GM18526 (cell line): ENCODE measurements around the gene TMEM86B.

Experiments
- POLR2A ChIP-seq: IDR thresholded peaks from 3 replicates; pipeline ENCODE4 v1.6.1; 2011; ENCODE audit not compliant: insufficient read length; ENCODE audit errors: extremely low read depth

The TMEM86B gene

DNA sequence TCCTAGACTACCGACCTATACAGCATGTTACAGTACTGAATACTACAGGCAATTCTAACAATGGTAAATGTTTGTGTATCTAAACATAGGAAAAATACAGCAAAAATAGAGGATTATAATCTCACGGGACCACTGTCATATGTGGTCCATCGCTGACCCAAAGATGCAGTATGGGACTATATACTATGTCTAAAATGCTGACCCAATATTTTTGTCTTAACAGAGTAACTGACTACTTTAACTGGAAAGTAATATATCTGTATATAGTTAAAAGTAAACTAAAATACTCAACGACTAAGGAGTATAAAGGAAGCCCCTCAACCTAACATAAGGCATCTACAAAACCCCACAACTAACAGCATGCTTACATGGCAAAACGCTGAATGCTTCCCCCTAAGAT, 4.4 kb upstream of the TMEM86B start:
- TF ChIP-seq POLR2A: no peak

GRCh38 chr19:55232286-55232602, 3.7 kb upstream of the TMEM86B start:
- TF ChIP-seq POLR2A: no peak

- TF ChIP-seq POLR2A: no peak
These were observed 3.1 kb upstream of the TMEM86B start for GRCh38 chr19:55231391-55232285.

DNA sequence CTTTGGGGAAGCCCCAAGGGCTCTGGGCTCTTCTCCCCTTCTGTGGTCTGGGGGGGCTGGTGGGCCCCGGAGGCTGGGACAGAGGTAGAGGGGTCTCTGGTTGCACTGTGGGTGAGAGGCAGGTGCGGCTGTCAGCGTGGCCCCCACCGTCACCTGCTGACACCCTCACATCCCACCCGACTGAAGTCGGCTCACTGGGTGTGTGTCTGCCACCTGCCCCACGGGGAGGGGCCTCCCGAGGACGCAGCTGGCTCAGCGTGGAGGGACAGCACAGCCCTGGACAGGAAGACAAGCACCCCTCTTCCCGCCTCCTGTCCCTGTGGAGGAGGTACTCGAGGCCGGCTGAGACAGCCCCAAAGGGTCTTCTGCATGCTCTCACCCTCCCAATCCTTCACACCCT, 2.2 kb upstream of the TMEM86B start:
- no peak for TF ChIP-seq POLR2A

GRCh38 chr19:55230329-55230728, 1.8 kb upstream of the TMEM86B start:
- TF ChIP-seq POLR2A: no peak

GRCh38 chr19:55229789-55230182, 1.2 kb upstream of the TMEM86B start:
- no peak for TF ChIP-seq POLR2A

DNA sequence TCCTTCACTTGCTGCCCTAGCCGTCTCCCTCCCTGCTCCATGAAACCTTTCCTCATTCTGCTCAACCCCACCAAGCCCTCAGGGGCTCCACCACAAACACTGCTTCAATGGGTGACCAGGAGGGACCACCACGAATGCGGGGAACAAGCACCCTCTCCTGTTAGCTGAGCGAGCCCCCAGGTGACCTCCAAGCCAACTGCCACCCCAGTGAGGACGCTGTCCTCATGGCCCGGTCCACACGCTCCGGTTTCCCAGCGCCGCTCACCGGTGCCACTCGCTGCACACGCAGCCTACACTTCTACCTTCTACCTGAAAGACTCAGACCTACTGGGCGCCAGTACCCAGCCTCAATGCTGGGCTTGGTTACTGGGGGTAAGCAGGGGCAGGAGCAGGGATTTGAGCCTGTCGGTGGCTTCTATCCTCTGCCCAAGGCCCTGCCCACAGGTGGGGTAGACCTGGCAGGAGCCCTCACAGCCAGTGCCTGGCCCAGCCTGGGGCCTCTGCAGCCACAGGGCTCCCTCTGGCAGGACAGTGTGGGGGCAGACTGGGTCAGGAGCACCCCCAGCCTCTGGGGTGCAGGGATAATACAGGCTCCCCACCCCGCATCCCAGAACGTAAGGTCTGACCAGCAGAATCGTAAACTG, 704 bp upstream of the TMEM86B start:
- no peak for TF ChIP-seq POLR2A

- TF ChIP-seq POLR2A: no peak
These were observed 560 bp downstream of the TMEM86B start for GRCh38 chr19:55228015-55228391.

GRCh38 chr19:55227241-55228014, 1.1 kb downstream of the TMEM86B start:
- TF ChIP-seq POLR2A: no peak

DNA sequence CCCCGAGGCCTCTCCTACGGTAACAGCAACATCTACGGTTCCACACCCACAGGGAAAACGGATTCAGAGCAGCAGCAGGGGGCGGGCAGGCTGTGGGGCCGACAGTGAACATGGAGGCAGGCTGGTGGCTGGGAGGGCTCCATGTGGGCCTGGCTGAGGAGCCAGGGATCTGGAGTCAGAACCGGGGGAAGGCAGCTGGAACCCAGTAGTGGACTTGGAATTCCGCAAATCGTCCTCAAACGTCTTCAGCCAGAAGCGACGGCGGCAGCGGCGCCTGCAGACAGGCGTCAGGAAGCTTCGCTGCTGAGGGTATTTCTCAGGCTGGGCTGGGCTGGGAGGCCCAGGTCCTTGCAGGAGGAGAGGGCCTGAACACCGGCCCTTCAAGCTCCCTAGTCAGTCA, 1.8 kb downstream of the TMEM86B start:
- TF ChIP-seq POLR2A: no peak

DNA sequence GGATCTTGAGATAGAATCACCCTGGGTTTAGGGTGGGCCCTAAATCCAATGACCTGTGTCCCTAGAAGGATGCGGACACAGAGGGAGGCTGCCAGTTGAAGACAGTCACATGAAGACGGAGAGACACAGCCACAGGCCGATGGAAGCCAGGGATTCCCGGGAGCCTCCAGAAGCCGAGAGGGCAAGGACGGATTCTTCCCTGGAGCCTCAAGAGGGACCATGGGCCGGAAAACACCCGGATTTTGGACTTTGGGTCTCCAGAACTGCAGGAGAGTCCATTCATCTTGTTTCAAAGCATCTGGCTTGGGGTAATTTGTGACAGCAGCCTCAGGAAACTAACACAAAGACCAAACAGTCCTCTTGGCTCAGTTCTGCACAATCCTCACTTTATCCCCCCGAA, 2.3 kb downstream of the TMEM86B start:
- TF ChIP-seq POLR2A: no peak

DNA sequence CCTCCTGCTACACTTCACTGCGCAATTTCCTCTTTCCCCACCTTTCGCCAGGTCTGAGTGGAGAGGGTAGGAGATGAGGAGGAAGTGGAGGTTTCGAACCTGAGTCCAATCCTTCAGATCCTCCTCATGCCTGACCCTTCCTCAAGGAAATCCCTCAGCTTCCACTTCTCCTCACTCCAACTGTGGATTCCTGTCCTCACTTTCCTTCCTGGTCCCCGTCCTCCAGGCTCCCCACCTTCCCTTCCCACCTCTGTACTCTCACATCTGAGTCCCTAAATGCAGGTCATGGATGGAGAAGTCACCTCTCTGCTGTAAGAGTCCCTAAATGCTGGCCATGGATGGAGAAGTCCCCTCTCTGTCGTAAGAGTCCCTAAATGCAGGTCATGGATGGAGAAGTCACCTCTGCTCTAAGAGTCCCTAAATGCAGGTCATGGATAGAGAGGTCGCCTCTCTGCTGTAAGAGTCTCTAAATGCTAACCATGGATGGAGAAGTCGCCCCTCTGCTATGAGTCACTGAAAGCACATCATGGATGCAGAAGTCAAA, 3.1 kb downstream of the TMEM86B start:
- TF ChIP-seq POLR2A: no peak

DNA sequence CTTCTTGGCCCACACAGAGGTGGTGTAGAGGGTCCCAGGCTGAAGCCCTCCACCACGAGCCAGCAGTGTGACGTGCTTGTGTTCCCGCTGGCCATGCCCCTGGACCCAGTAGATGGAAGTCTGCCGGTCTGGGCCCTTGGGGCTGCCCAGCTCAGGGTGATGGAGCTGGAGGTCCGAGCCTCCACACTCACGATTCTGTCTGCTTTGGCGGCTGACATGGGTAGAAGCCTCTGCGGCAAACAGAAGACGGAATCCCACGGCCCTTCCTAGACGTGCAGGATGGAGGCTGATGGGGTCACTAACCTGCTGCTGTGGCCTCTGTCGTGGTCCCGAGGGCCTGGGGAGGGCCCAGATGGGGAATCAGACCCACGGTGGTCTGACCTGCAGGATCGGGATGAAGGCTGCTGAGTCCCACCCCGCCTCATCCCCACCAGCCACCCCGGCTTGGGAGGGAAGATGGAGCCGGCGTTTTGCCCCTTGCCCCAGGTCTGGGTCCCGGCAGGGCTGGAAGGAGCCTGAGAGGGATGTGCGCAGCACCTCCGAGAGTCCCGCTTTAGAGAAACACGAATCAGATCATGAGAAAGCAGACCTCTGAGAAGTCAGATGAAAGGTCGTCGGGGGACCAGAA, 4.4 kb downstream of the TMEM86B start:
- TF ChIP-seq POLR2A: no peak

DNA sequence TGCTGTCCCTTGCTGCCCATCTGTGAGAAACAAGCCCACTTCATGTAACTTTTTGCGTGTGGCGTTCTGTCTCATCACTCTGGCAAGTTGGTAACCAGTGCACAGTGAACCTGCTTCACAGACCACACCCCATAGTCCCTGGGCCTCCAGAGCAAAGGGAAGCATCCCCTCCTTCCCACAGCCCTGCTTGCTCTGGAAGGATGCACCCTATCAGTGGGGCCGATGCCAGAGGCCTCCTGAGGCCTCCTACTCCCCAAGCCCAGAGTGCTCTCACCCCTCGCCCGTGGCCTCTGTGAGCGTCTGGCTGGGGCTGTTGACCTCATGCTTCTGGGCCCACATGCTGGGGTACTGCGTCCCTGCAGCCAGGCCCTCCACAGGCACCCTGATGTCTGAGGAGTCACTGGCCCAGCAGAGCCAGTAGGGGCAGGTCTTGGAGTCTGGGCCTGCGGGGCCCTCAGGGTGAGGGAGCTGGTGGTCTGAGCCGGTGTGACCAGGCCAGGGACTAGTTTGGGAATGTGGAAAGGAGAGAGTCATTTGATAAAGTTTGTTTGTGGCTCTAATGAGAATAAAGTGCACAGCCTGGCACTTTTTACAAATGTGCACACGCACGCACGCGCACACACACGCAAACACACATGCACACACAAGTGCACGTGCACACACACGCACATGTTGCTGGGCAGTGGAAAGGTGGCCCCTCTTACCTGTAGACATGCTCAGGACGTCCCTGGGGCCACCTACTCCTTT, 5.1 kb downstream of the TMEM86B start:
- TF ChIP-seq POLR2A: no peak

DNA sequence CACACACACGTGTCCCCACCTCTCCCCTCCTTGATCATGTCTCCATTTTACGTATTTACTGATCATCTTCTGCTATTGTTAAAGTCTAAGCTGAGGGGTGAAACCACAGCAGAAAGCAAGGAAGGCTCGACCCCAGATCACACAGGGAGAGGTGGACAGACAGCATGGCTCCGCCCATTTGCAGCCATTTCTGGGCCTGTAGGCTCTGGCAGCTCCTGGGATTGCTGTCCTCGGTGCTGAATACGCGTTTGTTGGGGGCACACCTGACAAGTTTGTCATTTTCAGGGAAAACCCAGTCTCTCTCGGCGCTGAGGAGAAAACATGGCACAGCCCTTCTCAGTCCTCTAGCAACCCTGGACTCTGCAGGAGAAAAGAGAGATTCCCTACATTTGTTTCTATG, 8.0 kb downstream of the TMEM86B start:
- TF ChIP-seq POLR2A: no peak
